Inflammatory macrophage treated with lipopolysaccharide for 4 hours (primary cell): ENCODE data around the gene CRISP2.
"Not testable (repeated sequence)": the region's sequence is repeated elsewhere in the genome, so short reads cannot be mapped to it uniquely, and the experiment has no call there.

ENCODE experiments used
- DNase-seq: peaks from one replicate; pipeline ENCODE4 v3.0.0-alpha.2; 2020

The CRISP2 gene

DNA sequence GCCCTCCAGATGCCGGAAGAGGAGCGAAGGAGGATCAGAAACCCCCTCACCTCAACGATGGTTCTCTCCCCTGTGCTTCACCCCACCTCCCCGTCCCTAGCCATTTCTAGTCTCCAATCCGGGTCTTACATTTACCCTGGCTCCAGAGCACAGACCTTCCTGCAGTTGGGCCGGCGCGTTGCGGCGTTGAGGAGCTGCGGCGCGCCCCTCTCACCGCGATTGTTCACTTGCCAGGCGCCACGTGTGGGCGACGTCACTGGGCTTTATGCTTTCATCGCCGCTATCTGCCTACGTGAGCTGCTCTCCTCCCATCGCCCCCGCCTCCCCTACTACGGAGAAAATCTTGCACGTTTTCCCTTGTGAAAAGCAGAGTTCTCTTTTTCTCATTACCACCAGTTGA is at the start of gene CRISP2:
CRISP2 (minus strand) TSS at position 198 of the 400 bp plus-strand sequence. CDS start 4,347 bp downstream, outside the sequence.
- DNase-seq, result no peak

DNA sequence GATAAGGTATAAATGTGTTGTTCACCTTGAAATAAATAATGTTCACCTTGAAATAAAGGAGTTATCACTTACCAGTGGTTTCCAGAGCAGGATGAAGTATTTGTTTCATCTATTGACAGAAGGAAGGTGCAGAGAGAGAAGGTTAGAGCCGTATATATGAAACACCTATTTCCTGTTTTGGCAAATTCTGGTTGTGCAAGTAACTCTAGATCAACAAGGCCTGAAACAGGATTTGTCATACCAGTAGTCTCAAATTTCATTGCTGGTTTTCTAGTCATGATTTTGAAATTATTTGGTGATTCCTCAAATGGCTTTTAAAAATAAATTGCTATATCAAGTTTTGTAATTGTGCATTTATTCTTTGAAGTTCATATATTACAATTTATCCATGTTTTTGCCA is 30.9 kb upstream of the CRISP2 start, which contains the start of gene CRISP3:
CRISP3 (minus strand) TSS at position 130 of the 400 bp plus-strand sequence; CDS start at position 109, 21 bp downstream.
- no peak for DNase-seq

DNA sequence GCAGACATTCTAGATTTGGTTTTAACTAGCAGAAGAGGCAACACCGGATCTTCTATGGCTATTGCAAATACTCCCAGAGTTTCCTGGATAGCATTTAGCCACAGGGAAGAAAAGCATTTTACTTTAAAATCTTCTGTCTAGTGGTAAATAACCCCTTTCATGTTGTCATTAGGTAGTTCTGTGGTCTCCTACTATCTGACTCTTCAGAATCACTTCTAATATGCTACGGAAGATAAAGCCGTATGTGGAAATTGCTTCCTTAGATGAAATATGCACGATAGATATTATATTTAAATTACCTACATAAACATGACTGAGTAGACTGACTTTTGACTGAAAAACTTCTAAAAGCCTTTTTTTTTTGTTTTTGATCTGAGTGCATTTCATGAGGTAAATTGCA is 30.1 kb upstream of the CRISP2 start:
- DNase-seq, result no peak

GRCh38 chr6:49739423-49739822 is 26.1 kb upstream of the CRISP2 start:
- no peak for DNase-seq

DNA sequence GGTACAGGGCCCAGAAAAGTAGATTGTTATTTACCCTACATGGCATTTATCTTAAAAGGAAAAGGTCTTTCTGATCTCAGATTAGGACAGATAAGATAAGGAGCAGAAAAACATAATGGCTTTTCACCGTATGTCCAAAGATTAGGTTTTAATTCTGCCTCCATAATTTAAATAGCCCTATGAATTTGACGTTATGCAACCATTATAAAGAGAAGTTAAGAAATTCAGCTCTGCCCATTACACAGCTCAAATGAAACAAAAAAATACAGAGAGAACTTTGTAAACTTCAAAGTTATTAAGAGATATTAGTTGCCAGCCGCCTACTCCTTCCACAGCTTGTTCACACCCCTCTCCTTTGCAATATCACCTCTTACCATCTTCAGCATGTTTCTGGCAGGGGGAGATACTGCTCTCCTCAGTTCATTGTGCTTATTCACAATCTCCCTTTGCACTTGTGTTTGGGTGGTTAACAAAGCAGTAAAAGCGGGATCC is 22.7 kb upstream of the CRISP2 start:
- DNase-seq, result no peak

DNA sequence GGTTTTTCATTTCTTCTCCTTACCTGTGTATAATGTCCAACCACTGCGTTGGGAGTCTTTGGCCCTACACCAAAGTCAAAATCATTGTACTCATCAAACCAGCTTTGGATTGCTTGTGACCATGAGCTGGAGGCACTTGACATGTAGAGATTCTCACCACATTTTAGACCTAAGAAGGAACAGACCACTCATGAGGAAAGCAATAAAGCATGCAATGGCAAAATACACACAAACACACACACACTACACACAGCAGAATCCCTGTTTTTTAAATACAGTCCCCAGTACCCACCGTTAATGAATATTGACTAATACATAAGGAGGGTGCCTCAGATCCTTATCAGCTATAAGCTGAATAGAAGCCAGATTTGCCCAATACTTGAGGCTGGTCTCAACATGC is 20.3 kb upstream of the CRISP2 start:
- no peak for DNase-seq

DNA sequence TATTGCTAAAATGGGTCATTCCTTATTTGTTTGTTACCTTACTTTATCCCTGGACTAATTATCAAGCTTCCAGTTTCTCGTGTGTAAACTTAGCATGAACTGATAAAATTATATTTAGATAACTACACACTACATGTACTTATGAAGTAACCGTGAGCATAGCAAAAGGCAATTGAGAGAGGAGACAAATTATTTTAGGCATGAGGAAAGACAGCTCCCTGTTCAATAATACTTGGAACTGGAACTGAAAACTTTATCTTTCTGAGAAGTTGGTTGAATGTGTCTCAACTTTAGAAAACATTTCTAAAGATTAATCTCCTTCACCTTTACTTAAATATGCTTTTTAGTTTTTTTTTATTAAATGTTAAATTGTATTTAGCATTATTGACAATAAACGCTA is 19.4 kb upstream of the CRISP2 start:
- DNase-seq, result no peak

DNA sequence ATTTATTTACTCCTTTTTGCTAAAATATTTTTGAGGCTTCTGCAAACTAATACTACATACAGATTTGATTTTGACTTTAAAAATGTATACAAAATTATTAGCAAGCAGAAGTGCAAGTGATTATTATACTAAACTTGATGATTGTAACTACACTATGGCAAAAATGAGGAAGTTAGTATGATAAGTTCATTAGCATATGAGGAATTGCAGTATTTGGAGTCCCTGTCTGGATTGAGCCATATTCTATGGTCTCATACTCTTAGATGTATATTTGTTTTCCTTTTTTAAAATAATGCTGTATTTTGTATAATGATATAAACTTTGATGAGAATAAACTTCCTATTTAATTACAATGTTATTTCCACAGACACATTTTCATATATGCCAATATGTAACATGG is 16.9 kb upstream of the CRISP2 start:
- no peak for DNase-seq

DNA sequence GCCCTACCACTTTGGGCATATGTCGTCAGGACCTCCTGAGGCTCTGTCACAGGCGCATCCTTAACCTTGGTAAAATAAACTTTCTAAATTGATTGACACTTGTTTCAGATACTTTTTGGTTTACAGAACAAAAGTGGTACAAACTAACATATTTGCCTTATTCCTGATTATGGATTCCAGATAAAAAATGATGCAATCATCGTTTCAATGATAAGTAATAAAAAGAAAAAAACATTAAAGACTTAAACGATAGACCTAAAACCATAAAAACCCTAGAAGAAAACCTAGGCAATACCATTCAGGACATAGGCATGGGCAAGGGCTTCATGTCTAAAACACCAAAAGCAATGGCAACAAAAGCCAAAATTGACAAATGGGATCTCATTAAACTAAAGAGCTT is 10.6 kb upstream of the CRISP2 start:
- not testable (repeated sequence) for DNase-seq

GRCh38 chr6:49721297-49721696 is 8.0 kb upstream of the CRISP2 start:
- no peak for DNase-seq

DNA sequence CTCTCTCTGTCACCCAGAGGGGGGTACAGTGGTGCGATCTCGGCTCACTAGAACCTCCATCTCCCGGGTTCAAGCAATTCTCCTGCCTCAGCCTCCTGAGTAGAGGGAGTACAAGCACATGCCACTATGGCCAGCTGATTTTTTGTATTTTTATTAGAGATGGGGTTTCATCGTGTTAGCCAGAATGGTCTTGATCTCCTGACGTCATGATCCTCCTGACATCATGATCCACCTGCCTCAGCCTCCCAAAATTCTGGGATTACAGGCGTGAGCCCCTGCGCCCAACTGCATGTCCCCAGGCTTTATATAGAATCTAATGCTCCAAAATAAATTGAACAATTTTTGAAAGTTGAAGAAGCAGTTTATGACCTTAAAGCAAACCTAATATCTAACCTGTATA is 7.0 kb upstream of the CRISP2 start:
- no peak for DNase-seq

- DNase-seq, result no peak
These were observed 14.9 kb downstream of the CRISP2 start for GRCh38 chr6:49698478-49698877.

- DNase-seq, result no peak
These were observed 19.8 kb downstream of the CRISP2 start for GRCh38 chr6:49693512-49693911.

DNA sequence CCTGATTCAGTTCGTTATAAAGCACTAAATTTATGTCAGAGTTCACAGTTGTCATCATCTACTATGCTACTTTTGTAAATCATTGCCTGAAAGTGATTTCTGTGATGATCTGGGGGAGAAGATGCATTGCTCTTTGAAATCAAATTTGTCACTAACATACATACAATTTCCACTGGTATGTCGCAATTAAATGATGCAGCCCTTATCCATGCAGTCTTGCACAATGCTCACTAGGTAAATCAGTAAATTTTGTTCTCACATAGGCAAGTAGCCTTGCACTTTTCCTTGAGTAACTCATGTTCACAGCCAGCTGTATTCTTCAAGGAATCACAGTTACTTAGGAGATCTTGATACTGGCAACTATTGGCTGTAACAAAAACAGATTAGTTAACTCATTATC is 20.8 kb downstream of the CRISP2 start:
- DNase-seq, result no peak

DNA sequence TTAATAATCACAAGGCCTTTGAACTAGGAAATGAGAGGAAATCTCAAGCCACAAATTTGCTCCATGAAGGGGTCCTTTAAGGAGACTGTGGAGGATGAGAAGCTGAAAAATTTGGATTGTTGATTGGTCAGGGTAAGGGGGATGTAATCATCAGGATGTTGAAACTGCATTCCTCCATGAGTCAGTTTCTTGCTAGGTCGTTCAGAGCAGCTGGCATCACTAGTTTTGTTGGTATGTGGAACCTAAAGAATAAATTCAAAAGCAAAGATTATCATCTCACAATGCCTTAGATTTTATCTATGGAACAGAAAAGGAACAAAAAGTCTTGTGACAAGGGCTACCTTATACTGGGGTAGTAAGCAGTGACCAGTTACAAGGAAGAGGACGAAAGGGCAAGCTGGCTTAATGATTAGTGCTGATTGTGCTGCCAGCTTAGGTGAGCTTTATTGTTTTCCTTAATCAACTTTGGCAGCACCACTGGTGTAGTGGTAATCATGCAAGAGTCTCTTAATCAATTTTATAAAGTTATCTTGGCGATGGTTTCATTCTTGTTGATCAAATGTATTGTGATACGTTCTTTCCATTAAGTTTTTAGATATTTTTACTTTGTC is 36.6 kb downstream of the CRISP2 start:
- DNase-seq, result no peak

DNA sequence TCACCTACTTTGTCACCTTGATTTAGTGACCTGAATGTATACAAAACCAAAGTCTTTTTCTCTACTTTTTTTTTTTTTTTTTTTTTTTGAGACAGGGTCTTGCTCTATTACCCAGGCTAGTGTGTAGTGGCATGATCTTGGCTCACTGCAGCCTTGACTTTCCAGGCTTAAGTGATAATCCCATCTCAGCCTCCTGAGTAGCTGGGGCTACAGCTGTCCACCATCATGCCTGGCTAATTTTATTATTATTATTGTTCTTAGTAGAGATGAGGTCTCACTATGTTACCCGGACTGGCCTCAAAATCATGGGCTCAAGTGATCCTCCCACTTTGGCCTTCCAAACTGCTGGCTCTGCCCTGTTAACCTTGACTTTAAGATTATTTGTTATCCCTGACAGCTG is 37.5 kb downstream of the CRISP2 start:
- no peak for DNase-seq

GRCh38 chr6:49668083-49668511 is 45.2 kb downstream of the CRISP2 start:
- no peak for DNase-seq

DNA sequence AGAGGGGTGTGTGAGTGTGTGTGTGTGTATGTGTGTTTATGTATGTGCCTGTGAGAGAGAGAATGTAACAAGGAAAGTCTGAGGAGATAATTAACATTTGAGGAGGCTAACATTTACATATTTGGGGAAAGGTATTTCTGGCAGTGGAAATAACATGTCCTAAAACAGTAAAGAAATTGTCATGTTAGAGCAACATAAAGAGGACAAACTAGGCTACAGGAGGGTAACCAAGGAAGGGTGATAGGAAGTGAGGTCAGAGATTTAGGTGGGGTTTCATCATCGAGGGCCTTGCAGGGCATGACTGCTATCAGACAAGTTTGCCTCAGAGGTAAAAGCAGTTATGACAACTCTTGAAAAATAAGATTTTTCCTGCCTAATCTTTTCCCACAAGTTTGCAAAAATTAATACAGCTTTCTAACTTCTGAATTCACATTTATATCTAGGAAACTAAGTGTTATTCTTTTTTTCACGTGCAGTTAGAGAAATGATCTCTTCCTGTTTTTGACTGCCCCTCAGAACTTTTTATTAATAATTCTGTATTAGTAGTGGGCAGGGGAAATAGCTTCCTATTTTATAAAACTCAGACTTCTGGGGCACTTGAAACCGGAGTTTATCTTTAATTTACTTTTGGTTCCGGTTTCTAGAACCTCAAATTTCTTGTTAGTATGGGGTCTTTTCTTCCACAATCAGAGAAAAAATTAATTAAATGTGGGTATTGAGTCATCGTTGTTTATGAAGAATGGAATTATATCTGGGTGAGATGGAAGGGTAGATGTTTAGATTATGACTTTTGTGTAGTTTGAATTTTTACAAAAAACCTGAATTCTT is 46.2 kb downstream of the CRISP2 start:
- DNase-seq, result no peak

DNA sequence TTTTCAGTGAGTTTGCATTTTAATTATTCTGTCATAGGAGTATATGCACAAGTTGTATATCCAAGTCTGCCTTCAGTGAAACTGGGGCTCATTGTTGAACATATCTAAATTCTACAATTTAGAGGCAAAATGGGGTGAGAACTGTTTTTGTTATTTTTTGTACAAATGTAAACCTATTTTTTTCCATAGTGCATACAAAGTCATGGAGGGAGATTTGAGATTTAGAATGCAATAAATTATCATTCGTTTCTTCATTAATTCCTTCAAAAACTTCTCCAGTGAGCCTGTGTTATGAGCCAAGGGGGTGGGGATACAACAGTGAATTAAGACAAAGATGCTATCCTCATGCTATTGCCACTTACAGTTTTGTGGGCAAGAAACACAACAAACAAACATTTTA is 46.9 kb downstream of the CRISP2 start:
- no peak for DNase-seq

DNA sequence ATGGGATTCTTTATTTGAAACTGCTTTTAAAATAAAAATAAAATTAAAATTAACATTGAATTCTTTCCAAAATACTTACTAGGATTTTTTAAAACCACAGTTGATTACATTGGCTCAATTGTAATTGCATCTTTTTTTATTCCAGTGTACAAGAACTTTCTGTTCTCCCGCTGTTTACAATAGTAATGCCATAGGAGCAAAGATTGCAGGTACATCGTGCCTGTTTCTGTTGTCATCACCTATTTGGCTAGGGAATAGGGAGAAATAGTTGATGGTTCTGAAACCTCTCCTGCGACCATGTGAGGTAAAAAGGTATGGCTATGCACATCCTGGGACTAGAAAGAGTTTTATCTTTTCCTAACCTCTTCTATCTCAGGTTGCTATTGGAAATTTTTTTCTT is 48.5 kb downstream of the CRISP2 start:
- DNase-seq, result no peak

DNA sequence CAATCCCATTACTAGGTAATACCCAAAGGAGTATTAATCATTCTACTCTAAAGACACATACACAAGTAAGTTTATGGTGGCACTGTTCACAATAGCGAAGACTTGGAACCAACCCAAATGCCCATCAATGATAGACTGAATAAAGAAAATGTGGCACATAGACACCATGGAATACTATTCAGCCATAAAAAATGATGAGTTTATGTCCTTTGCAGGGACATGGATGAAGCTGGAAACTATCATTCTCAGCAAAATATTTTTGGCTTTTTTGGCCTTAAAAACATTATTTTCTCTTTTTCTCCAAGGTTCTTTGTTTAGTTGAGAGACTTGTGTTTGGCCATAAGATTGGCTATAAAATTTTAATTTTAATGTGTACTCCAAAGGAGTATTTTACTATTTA is 49.3 kb downstream of the CRISP2 start:
- DNase-seq, result not testable (repeated sequence)

- no peak for DNase-seq
These were observed 50.5 kb downstream of the CRISP2 start for GRCh38 chr6:49662892-49663261.

GRCh38 chr6:49662231-49662891 is 51.0 kb downstream of the CRISP2 start:
- no peak for DNase-seq

- DNase-seq, result no peak
These were observed 59.4 kb downstream of the CRISP2 start for GRCh38 chr6:49653942-49654341.
